ENCODE data around the gene ELMO1.

- TF ChIP-seq POLR2AphosphoS5 (IDR thresholded peaks at IDR 0.05): peak in 1 of 3 donors; percentile 72
- TF ChIP-seq CTCF (IDR thresholded peaks at IDR 0.05 in 8 of 11, conservative IDR thresholded peaks at IDR 0.05 in 3 of 11): no peak
Observed at GRCh38 chr7:37443627-37444026, 5.0 kb downstream of the ELMO1 start.

All from spleen (tissue), 7 donors.